ENCODE data around the gene ABCC2.
A peak's percentile ranks its signal among the peaks of the same experiment; 100 is the strongest.

The ABCC2 gene

GRCh38 chr10:99873846-99874245 is 91.4 kb downstream of the ABCC2 start:
- H3K9ac ChIP-seq (ENCODE audit: low read length), result no peak overlapping the region
- no peak overlapping the region for H4K91ac ChIP-seq (ENCODE audit: low read depth, low read length)
- no peak overlapping the region for H2BK12ac ChIP-seq (ENCODE audit: low read length)
- no peak overlapping the region for H3K14ac ChIP-seq (ENCODE audit: low read length)
- H3K9me3 ChIP-seq (ENCODE audit: insufficient read depth, low read depth, low read length), result no peaks in the 10 kb centered on the region
- peak; percentile 50 to 75 for DNase-seq
- H3K36me3 ChIP-seq (ENCODE audit: control insufficient read depth in 1 of 2, insufficient read depth in 2 of 2, low read length in 2 of 2), result peaks cover 24 to 28% of the 10 kb centered on the region in 2 experiments
- peaks cover 6 to 7% of the 10 kb centered on the region in 2 experiments for H3K4me1 ChIP-seq (ENCODE audit: control insufficient read depth in 1 of 2, insufficient read depth in 2 of 2, low read length in 2 of 2)
- no peak overlapping the region for H3K4me3 ChIP-seq (ENCODE audit: low read depth, low read length)
- no peaks in the 10 kb centered on the region for H3K79me1 ChIP-seq (ENCODE audit: low read length)
- H2BK5ac ChIP-seq (ENCODE audit: low read depth, low read length, poor library complexity), result no peak overlapping the region
- no CpG with 5 or more reads among the region's 5 CpGs for WGBS (ENCODE audit: extremely low coverage, insufficient coverage, insufficient read length)
- no peak overlapping the region for H4K12ac ChIP-seq (ENCODE audit: low read depth, low read length)
- no peak overlapping the region for H3K18ac ChIP-seq (ENCODE audit: low read length)
- H4K8ac ChIP-seq (ENCODE audit: low read depth, low read length), result no peak overlapping the region
- no peaks in the 10 kb centered on the region for H3K79me2 ChIP-seq (ENCODE audit: control insufficient read depth, insufficient read depth, low read length, poor library complexity)
- no peak overlapping the region for H2BK120ac ChIP-seq (ENCODE audit: insufficient read depth, low read length, poor library complexity)
- H3K23ac ChIP-seq (ENCODE audit: low read length), result no peak overlapping the region
- H3K4ac ChIP-seq (ENCODE audit: low read depth, low read length), result no peak overlapping the region
- H3K27me3 ChIP-seq (ENCODE audit: insufficient read depth, low read length), result no peaks in the 10 kb centered on the region
- H2AFZ ChIP-seq (ENCODE audit: insufficient read depth, low read length, poor library complexity), result no peak overlapping the region
- H2AK5ac ChIP-seq (ENCODE audit: low read length), result no peak overlapping the region
- H3K27ac ChIP-seq (ENCODE audit: low read depth, low read length), result no peak overlapping the region
- no peak overlapping the region for H3K4me2 ChIP-seq (ENCODE audit: low read length)

- H4K91ac ChIP-seq (ENCODE audit: low read depth, low read length), result no peak overlapping the region
- H3K4ac ChIP-seq (ENCODE audit: low read depth, low read length), result no peak overlapping the region
- H2BK5ac ChIP-seq (ENCODE audit: low read depth, low read length, poor library complexity), result no peak overlapping the region
- no peak overlapping the region for H3K14ac ChIP-seq (ENCODE audit: low read length)
- no peak overlapping the region for H3K27ac ChIP-seq (ENCODE audit: low read depth, low read length)
- H3K9ac ChIP-seq (ENCODE audit: low read length), result no peak overlapping the region
- H3K4me3 ChIP-seq (ENCODE audit: low read depth, low read length), result no peak overlapping the region
- peaks cover 25 to 33% of the 10 kb centered on the region in 2 experiments for H3K36me3 ChIP-seq (ENCODE audit: control insufficient read depth in 1 of 2, insufficient read depth in 2 of 2, low read length in 2 of 2)
- no peak overlapping the region for H4K8ac ChIP-seq (ENCODE audit: low read depth, low read length)
- H3K9me3 ChIP-seq (ENCODE audit: insufficient read depth, low read depth, low read length), result no peaks in the 10 kb centered on the region
- no peak overlapping the region for H2BK120ac ChIP-seq (ENCODE audit: insufficient read depth, low read length, poor library complexity)
- H2AFZ ChIP-seq (ENCODE audit: insufficient read depth, low read length, poor library complexity), result no peak overlapping the region
- no peak overlapping the region for H3K18ac ChIP-seq (ENCODE audit: low read length)
- no CpG with 5 or more reads among the region's 9 CpGs for WGBS (ENCODE audit: extremely low coverage, insufficient coverage, insufficient read length)
- no peak for DNase-seq
- H3K27me3 ChIP-seq (ENCODE audit: insufficient read depth, low read length), result no peaks in the 10 kb centered on the region
- peaks cover 2 to 3% of the 10 kb centered on the region in 2 experiments for H3K4me1 ChIP-seq (ENCODE audit: control insufficient read depth in 1 of 2, insufficient read depth in 2 of 2, low read length in 2 of 2)
- no peak overlapping the region for H4K12ac ChIP-seq (ENCODE audit: low read depth, low read length)
- no peak overlapping the region for H3K23ac ChIP-seq (ENCODE audit: low read length)
- no peak overlapping the region for H2AK5ac ChIP-seq (ENCODE audit: low read length)
- H2BK12ac ChIP-seq (ENCODE audit: low read length), result no peak overlapping the region
- no peak overlapping the region for H3K4me2 ChIP-seq (ENCODE audit: low read length)
- H3K79me1 ChIP-seq (ENCODE audit: low read length), result no peaks in the 10 kb centered on the region
- no peaks in the 10 kb centered on the region for H3K79me2 ChIP-seq (ENCODE audit: control insufficient read depth, insufficient read depth, low read length, poor library complexity)
Observed at GRCh38 chr10:99874341-99875085, 92.1 kb downstream of the ABCC2 start.

GRCh38 chr10:99875473-99875872 is 93.0 kb downstream of the ABCC2 start:
- Histone ChIP-seq H4K91ac (ENCODE audit: low read depth, low read length) (no peak overlapping the region), H2BK120ac (ENCODE audit: insufficient read depth, low read length, poor library complexity) (no peak overlapping the region), H4K8ac (ENCODE audit: low read depth, low read length) (no peak overlapping the region), H4K12ac (ENCODE audit: low read depth, low read length) (no peak overlapping the region), H3K27me3 (ENCODE audit: insufficient read depth, low read length) (no peaks in the 10 kb centered on the region), H3K4me1 (ENCODE audit: control insufficient read depth in 1 of 2, insufficient read depth in 2 of 2, low read length in 2 of 2) (no peaks in the 10 kb centered on the region), H3K14ac (ENCODE audit: low read length) (no peak overlapping the region), H3K79me2 (ENCODE audit: control insufficient read depth, insufficient read depth, low read length, poor library complexity) (no peaks in the 10 kb centered on the region), H3K4me2 (ENCODE audit: low read length) (no peak overlapping the region), H2BK5ac (ENCODE audit: low read depth, low read length, poor library complexity) (no peak overlapping the region), H3K23ac (ENCODE audit: low read length) (no peak overlapping the region), H3K4me3 (ENCODE audit: low read depth, low read length) (no peak overlapping the region), H3K9me3 (ENCODE audit: insufficient read depth, low read depth, low read length) (peaks cover 2% of the 10 kb centered on the region), H3K79me1 (ENCODE audit: low read length) (no peaks in the 10 kb centered on the region), H2BK12ac (ENCODE audit: low read length) (no peak overlapping the region), H3K18ac (ENCODE audit: low read length) (no peak overlapping the region), H2AFZ (ENCODE audit: insufficient read depth, low read length, poor library complexity) (no peak overlapping the region), H3K27ac (ENCODE audit: low read depth, low read length) (no peak overlapping the region), H3K36me3 (ENCODE audit: control insufficient read depth in 1 of 2, insufficient read depth in 2 of 2, low read length in 2 of 2) (peaks cover 31 to 40% of the 10 kb centered on the region in 2 experiments), H3K9ac (ENCODE audit: low read length) (no peak overlapping the region), H2AK5ac (ENCODE audit: low read length) (no peak overlapping the region), H3K4ac (ENCODE audit: low read depth, low read length) (no peak overlapping the region)
- DNase-seq, result no peak
- WGBS (ENCODE audit: extremely low coverage, insufficient coverage, insufficient read length), result no CpG with 5 or more reads among the region's 5 CpGs

GRCh38 chr10:99880080-99880835 is 97.8 kb downstream of the ABCC2 start:
- H3K4me1 ChIP-seq (ENCODE audit: control insufficient read depth in 1 of 2, insufficient read depth in 2 of 2, low read length in 2 of 2), result no peaks in the 10 kb centered on the region
- H3K14ac ChIP-seq (ENCODE audit: low read length), result no peak overlapping the region
- WGBS (ENCODE audit: extremely low coverage, insufficient coverage, insufficient read length), result no CpG with 5 or more reads among the region's 19 CpGs

More at GRCh38 chr10:99880080-99880835, 97.8 kb downstream of the ABCC2 start:
- H3K4me2 ChIP-seq (ENCODE audit: low read length), result no peak overlapping the region
- H3K4ac ChIP-seq (ENCODE audit: low read depth, low read length), result no peak overlapping the region
- H3K4me3 ChIP-seq (ENCODE audit: low read depth, low read length), result no peak overlapping the region
- no peaks in the 10 kb centered on the region for H3K27me3 ChIP-seq (ENCODE audit: insufficient read depth, low read length)
- no peak overlapping the region for H3K18ac ChIP-seq (ENCODE audit: low read length)
- no peak overlapping the region for H4K8ac ChIP-seq (ENCODE audit: low read depth, low read length)
- no peak overlapping the region for H4K91ac ChIP-seq (ENCODE audit: low read depth, low read length)
- no peak overlapping the region for H2AK5ac ChIP-seq (ENCODE audit: low read length)
- peaks cover 46 to 57% of the 10 kb centered on the region in 2 experiments for H3K36me3 ChIP-seq (ENCODE audit: control insufficient read depth in 1 of 2, insufficient read depth in 2 of 2, low read length in 2 of 2)
- no peak overlapping the region for H2BK120ac ChIP-seq (ENCODE audit: insufficient read depth, low read length, poor library complexity)
- no peak overlapping the region for H2AFZ ChIP-seq (ENCODE audit: insufficient read depth, low read length, poor library complexity)
- no peaks in the 10 kb centered on the region for H3K79me1 ChIP-seq (ENCODE audit: low read length)
- no peak for DNase-seq
- no peak overlapping the region for H2BK5ac ChIP-seq (ENCODE audit: low read depth, low read length, poor library complexity)
- H4K12ac ChIP-seq (ENCODE audit: low read depth, low read length), result no peak overlapping the region
- H3K9me3 ChIP-seq (ENCODE audit: insufficient read depth, low read depth, low read length), result peaks cover 2% of the 10 kb centered on the region
- no peaks in the 10 kb centered on the region for H3K79me2 ChIP-seq (ENCODE audit: control insufficient read depth, insufficient read depth, low read length, poor library complexity)
- H2BK12ac ChIP-seq (ENCODE audit: low read length), result no peak overlapping the region
- no peak overlapping the region for H3K9ac ChIP-seq (ENCODE audit: low read length)
- no peak overlapping the region for H3K27ac ChIP-seq (ENCODE audit: low read depth, low read length)
- no peak overlapping the region for H3K23ac ChIP-seq (ENCODE audit: low read length)
